ENCODE results near the gene FOXP1. TPM values are rescaled to one million over a fixed set of nuclear protein-coding genes. Genes with fewer than 3 reads are reported as not detected.
A peak's percentile ranks its signal among the peaks of the same experiment; 100 is the strongest.

The FOXP1 gene
- total and polyA plus RNA-seq, 2 experiments from 2014 or later: 76.8 to 99.8 TPM

GRCh38 chr3:71132995-71133730 is 450.4 kb downstream of the FOXP1 start:
- Histone ChIP-seq H3K4me3 (no peak overlapping the region), H3K4me2 (peak overlapping the region; percentile 83), H3K4me1 (ENCODE audit: insufficient read depth) (peaks cover 51% of the 10 kb centered on the region), H3K27ac (peak overlapping the region; percentile 96), H3K9me3 (ENCODE audit: low read depth) (no peaks in the 10 kb centered on the region), H3K36me3 (replicated peaks; ENCODE audit: insufficient read depth, low read depth) (no peaks in the 10 kb centered on the region), H4K20me1 (ENCODE audit: insufficient read depth, poor library complexity, severe bottlenecking) (no peaks in the 10 kb centered on the region), H3K9me2 (replicated peaks; ENCODE audit: insufficient read depth) (no peaks in the 10 kb centered on the region), H3K79me2 (peaks cover 40% of the 10 kb centered on the region), H3K27me3 (no peaks in the 10 kb centered on the region), H2AFZ (no peak overlapping the region)
- TF ChIP-seq EZH2phosphoT487 (IDR thresholded peaks at IDR 0.05; ENCODE audit: low read depth, severe bottlenecking, unreplicated experiment) (no peak), EZH2 (IDR thresholded peaks at IDR 0.05; ENCODE audit: borderline replicate concordance) (no peak)
- 44% methylated on average over 8 of the region's 8 CpGs for WGBS (ENCODE audit: low lambda C conversion rate, missing lambda C conversion rate)
- DNase-seq (ENCODE audit: low spot score): no peak

- Histone ChIP-seq H3K9me3 (ENCODE audit: low read depth) (no peaks in the 10 kb centered on the region), H3K79me2 (peaks cover 48% of the 10 kb centered on the region), H3K4me3 (no peak overlapping the region), H3K9me2 (replicated peaks; ENCODE audit: insufficient read depth) (no peaks in the 10 kb centered on the region), H3K27ac (peak overlapping the region; percentile 96), H3K4me2 (peak overlapping the region; percentile 83), H3K27me3 (no peaks in the 10 kb centered on the region), H4K20me1 (ENCODE audit: insufficient read depth, poor library complexity, severe bottlenecking) (no peaks in the 10 kb centered on the region), H2AFZ (no peak overlapping the region), H3K36me3 (replicated peaks; ENCODE audit: insufficient read depth, low read depth) (no peaks in the 10 kb centered on the region), H3K4me1 (ENCODE audit: insufficient read depth) (peaks cover 59% of the 10 kb centered on the region)
- 43% methylated on average over 10 of the region's 10 CpGs for WGBS (ENCODE audit: low lambda C conversion rate, missing lambda C conversion rate)
- TF ChIP-seq CTCF (IDR thresholded peaks at IDR 0.05; ENCODE audit: poor library complexity): no peak
- TF ChIP-seq EZH2 (IDR thresholded peaks at IDR 0.05; ENCODE audit: borderline replicate concordance): no peak
- no peak for TF ChIP-seq EZH2phosphoT487 (IDR thresholded peaks at IDR 0.05; ENCODE audit: low read depth, severe bottlenecking, unreplicated experiment)
- no peak for DNase-seq (ENCODE audit: low spot score)
These were observed 451.9 kb downstream of the FOXP1 start for GRCh38 chr3:71131375-71132314.

GRCh38 chr3:71130471-71131374 is 452.8 kb downstream of the FOXP1 start:
- Histone ChIP-seq H2AFZ (peak overlapping the region; percentile 44), H3K4me1 (ENCODE audit: insufficient read depth) (peaks cover 56% of the 10 kb centered on the region), H3K79me2 (peaks cover 53% of the 10 kb centered on the region), H3K9me2 (replicated peaks; ENCODE audit: insufficient read depth) (no peaks in the 10 kb centered on the region), H4K20me1 (ENCODE audit: insufficient read depth, poor library complexity, severe bottlenecking) (no peaks in the 10 kb centered on the region), H3K27me3 (no peaks in the 10 kb centered on the region), H3K36me3 (replicated peaks; ENCODE audit: insufficient read depth, low read depth) (no peaks in the 10 kb centered on the region), H3K4me2 (peak overlapping the region; percentile 83), H3K9me3 (ENCODE audit: low read depth) (no peaks in the 10 kb centered on the region), H3K4me3 (peak overlapping the region; percentile 68), H3K27ac (peak overlapping the region; percentile 96)
- TF ChIP-seq EZH2 (IDR thresholded peaks at IDR 0.05; ENCODE audit: borderline replicate concordance): peak; percentile 43
- TF ChIP-seq EZH2phosphoT487 (IDR thresholded peaks at IDR 0.05; ENCODE audit: low read depth, severe bottlenecking, unreplicated experiment): no peak
- 19% methylated on average over 19 of the region's 19 CpGs for WGBS (ENCODE audit: low lambda C conversion rate, missing lambda C conversion rate)
- peak; percentile 73 for DNase-seq (ENCODE audit: low spot score)
